Measurements from ENCODE around the gene PRCD. TPM values are rescaled to one million over a fixed set of nuclear protein-coding genes. Genes with fewer than 3 reads are reported as not detected.

Gene PRCD
- total and polyA plus RNA-seq, 11 donors: 1.1 to 7.6 (median 2.7) TPM

DNA sequence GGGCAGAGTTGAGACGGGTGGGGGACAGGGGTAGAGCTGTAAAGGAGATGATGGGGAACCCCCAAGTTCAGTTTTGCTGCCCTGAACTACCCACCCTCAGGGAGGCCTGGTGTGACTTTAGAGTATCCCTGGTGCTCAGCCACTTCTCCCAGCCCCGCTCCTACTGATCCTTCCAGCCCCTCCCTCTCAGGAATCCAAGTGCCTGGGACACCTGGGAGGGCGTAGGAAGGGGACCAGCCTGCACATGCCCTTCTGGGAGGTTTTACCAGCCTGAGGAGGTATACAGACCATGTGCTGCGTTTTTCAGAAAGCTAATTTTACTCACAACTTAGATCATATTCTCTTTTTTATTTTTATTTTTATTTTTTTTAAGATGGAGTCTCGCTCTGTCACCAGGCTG lies 41.7 kb downstream of the PRCD start:
- no peak for TF ChIP-seq POLR2A (IDR thresholded peaks at IDR 0.05)
- TF ChIP-seq, protein P1, sequence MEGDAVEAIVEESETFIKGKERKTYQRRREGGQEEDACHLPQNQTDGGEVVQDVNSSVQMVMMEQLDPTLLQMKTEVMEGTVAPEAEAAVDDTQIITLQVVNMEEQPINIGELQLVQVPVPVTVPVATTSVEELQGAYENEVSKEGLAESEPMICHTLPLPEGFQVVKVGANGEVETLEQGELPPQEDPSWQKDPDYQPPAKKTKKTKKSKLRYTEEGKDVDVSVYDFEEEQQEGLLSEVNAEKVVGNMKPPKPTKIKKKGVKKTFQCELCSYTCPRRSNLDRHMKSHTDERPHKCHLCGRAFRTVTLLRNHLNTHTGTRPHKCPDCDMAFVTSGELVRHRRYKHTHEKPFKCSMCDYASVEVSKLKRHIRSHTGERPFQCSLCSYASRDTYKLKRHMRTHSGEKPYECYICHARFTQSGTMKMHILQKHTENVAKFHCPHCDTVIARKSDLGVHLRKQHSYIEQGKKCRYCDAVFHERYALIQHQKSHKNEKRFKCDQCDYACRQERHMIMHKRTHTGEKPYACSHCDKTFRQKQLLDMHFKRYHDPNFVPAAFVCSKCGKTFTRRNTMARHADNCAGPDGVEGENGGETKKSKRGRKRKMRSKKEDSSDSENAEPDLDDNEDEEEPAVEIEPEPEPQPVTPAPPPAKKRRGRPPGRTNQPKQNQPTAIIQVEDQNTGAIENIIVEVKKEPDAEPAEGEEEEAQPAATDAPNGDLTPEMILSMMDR (IDR thresholded peaks at IDR 0.05): no peak
- Histone ChIP-seq H3K9me3 (no peaks in the 10 kb centered on the region), H3K4me3 (no peak overlapping the region), H3K36me3 (no peaks in the 10 kb centered on the region), H3K27ac (no peak overlapping the region), H3K27me3 (peaks cover 0 to 22% (median 0%) of the 10 kb centered on the region in 9 donors), H3K4me1 (peaks cover 0 to 21% (median 12%) of the 10 kb centered on the region in 12 donors)
- DNase-seq: no peak
- intact Hi-C loops (cut with DNase I): no loop called here
- ATAC-seq: no peak
- 87 to 95% (median 90%) methylated on average over 5 of the region's 5 CpGs for WGBS, 4 donors

- WGBS, 4 donors: 29 to 66% (median 42%) methylated on average over 3 of the region's 3 CpGs
Measured at GRCh38 chr17:76582660-76583059, 42.8 kb downstream of the PRCD start.

DNA sequence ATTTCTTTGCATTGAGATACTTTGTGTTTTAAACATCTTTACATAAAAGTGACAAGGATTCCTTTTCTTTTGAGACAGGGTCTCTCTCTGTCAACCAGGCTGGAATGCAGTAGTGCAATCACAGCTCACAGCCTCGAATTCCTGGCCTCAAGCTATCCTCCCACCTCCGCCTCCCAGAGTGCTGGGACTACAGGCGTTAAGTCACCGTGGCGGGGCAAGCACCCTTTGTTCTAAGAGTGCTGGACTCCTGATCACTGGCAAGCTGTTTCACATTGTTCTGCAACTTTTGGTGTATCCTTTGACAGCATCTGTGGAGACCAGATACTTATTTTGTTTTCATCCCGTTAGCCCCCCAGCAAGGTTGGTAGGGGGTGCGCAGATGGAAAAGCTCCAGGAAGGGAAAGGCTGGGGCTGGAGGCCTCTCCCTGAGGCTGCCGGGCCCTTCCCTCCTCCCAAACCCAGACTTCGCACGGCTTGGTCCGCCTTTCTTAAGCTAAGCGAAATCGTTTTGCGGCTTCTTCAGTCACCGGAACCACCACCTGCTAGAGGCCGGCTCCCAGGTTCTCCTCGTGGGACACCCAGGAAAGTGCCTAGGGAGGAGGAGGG lies 44.7 kb downstream of the PRCD start:
- Histone ChIP-seq H3K9me3 (no peaks in the 10 kb centered on the region), H3K4me1 (peaks cover 0 to 25% (median 17%) of the 10 kb centered on the region in 12 donors), H3K4me3 (peak overlapping the region; percentile 57 to 81 (median 64)), H3K36me3 (no peaks in the 10 kb centered on the region), H3K27me3 (peaks cover 0 to 43% (median 3%) of the 10 kb centered on the region in 9 donors), H3K27ac (peak overlapping the region in 5 of 12 donors; percentile 38 to 68 (median 62))
- WGBS, 4 donors: 33 to 49% (median 38%) methylated on average over 17 of the region's 17 CpGs
- DNase-seq (no peak), ATAC-seq (peak in 1 of 4 donors; percentile 8)
- intact Hi-C loops (cut with DNase I): loop anchor here in 3 of 10 donors (5.0 kb wide), 2 partner anchors 38 to 62 kb away; no protein-coding TSS in a partner anchor
- no peak for TF ChIP-seq POLR2A (IDR thresholded peaks at IDR 0.05)
- TF ChIP-seq, protein P1 (IDR thresholded peaks at IDR 0.05): no peak

More at GRCh38 chr17:76582660-76583059, 42.8 kb downstream of the PRCD start:
- Histone ChIP-seq H3K4me3 (no peak overlapping the region), H3K4me1 (peaks cover 0 to 25% (median 17%) of the 10 kb centered on the region in 12 donors), H3K27ac (no peak overlapping the region), H3K27me3 (peaks cover 0 to 31% (median 3%) of the 10 kb centered on the region in 9 donors), H3K36me3 (no peaks in the 10 kb centered on the region), H3K9me3 (no peaks in the 10 kb centered on the region)
- ATAC-seq (no peak), DNase-seq (no peak)
- intact Hi-C loops (cut with DNase I): no loop called here
- TF ChIP-seq POLR2A (IDR thresholded peaks at IDR 0.05): no peak
- TF ChIP-seq, protein P1 (IDR thresholded peaks at IDR 0.05): no peak

- Histone ChIP-seq H3K27me3 (peaks cover 0 to 43% (median 3%) of the 10 kb centered on the region in 9 donors), H3K27ac (peak overlapping the region in 7 of 12 donors; percentile 26 to 68 (median 46)), H3K4me3 (peak overlapping the region; percentile 57 to 81 (median 64)), H3K36me3 (no peaks in the 10 kb centered on the region), H3K4me1 (peaks cover 0 to 25% (median 17%) of the 10 kb centered on the region in 12 donors), H3K9me3 (no peaks in the 10 kb centered on the region)
- intact Hi-C loops (cut with DNase I): loop anchor here in 3 of 10 donors (5.0 kb wide), 2 partner anchors 37 to 63 kb away; no protein-coding TSS in a partner anchor
- ATAC-seq: peak in 3 of 4 donors; percentile 14 to 45 (median 42)
- TF ChIP-seq POLR2A (IDR thresholded peaks at IDR 0.05): no peak
- WGBS, 4 donors: 0 to 2% (median 1%) methylated on average over 52 to 62 of the region's 62 CpGs
- peak in 2 of 5 donors; percentile 45 to 69 for DNase-seq
Measured at GRCh38 chr17:76585033-76585648, 45.3 kb downstream of the PRCD start.
